Skeletal muscle cell (primary cell): ENCODE data around the gene EEA1.
A peak's percentile ranks its signal among the peaks of the same experiment; 100 is the strongest.

Experiments
- DNase-seq: peaks from one replicate; pipeline ENCODE4 v3.0.0-alpha.2; 2010; ENCODE audit warnings: low read depth
- H3K4me3 ChIP-seq: 2 replicates; pipeline ENCODE4 v1.5.1; 2011; ENCODE audit warnings: low read depth, mild to moderate bottlenecking, control low read depth, low read length, moderate library complexity

Gene EEA1

GRCh38 chr12:92900941-92901340 lies 28.2 kb downstream of the EEA1 start:
- H3K4me3 ChIP-seq = no peak overlapping the region
- DNase-seq = no peak

DNA sequence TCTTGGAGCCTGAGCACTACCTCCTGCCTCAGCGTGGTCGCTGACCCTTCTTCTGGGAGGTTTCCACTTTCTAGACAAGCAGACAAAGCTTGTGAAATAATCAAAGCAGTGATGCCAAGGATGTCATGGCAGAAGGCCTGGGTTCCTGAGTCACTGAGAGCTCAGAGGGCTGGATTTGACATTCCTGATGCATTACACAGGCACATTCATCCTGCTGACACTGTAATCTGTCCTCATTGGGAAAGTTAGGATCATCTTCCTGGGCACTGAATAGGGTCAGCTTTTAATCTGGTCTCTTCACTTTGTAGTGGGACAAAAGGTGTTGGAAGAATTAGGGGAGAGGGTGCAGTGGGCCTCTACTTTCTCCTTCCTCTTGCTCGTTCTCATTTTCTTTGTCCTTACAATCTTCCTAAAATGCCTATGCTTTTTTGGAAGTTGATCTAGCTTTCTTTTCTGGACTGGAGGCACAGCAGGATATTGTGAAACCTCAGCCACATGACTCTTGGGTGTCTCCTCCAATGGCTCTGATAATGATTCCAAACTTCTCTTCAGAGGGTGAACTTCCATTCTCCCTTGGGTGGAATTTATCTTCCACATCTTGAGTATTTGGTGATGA lies 29.6 kb downstream of the EEA1 start:
- no peak overlapping the region for H3K4me3 ChIP-seq
- peak; percentile 99 for DNase-seq

- no peak overlapping the region for H3K4me3 ChIP-seq
- DNase-seq = peak; percentile 6
Measured at GRCh38 chr12:92898755-92899154, 30.3 kb downstream of the EEA1 start.

DNA sequence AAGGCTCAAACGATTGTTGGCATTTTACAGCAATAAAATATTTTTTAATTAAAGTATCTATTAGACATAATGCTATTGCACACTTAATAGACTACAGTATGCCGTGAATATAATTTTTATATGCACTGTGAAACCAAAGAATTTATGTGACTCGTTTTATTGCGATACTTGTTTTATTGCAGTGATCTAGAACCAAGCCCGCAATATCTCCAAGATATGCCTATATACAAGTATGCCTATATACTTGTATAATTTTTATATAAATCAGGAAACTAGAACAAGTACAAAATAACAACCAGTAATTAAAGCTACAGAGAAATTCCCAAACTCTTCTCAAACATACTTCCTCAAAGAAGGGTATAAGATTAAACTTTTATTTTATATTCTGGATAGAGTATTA lies 31.3 kb downstream of the EEA1 start:
- no peak overlapping the region for H3K4me3 ChIP-seq
- no peak for DNase-seq

DNA sequence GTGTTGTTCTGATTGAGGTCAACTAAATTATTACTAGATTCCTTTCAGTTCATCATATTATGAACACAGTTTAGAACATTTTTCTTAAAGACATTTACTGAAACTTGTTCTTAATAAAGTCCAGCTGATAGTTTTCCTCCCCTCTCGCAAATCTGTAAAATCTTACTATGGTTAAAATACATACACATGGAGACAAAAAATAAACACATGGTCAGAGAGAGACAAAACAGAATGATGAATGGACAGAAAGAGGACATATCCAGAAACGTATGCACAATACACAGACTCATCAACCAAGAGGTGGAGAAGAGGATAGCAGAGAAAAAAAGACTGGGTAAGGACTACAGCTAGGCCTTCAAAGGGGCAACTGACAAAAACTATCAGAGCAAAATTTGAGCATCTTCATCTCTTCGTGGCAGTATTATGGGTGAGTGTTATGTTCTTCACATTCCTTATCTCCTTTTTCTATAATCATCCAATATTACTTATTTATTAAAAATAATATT lies 38.4 kb downstream of the EEA1 start:
- DNase-seq = no peak
- no peak overlapping the region for H3K4me3 ChIP-seq

GRCh38 chr12:92886131-92886530 lies 43.0 kb downstream of the EEA1 start:
- no peak for DNase-seq
- H3K4me3 ChIP-seq = no peak overlapping the region

DNA sequence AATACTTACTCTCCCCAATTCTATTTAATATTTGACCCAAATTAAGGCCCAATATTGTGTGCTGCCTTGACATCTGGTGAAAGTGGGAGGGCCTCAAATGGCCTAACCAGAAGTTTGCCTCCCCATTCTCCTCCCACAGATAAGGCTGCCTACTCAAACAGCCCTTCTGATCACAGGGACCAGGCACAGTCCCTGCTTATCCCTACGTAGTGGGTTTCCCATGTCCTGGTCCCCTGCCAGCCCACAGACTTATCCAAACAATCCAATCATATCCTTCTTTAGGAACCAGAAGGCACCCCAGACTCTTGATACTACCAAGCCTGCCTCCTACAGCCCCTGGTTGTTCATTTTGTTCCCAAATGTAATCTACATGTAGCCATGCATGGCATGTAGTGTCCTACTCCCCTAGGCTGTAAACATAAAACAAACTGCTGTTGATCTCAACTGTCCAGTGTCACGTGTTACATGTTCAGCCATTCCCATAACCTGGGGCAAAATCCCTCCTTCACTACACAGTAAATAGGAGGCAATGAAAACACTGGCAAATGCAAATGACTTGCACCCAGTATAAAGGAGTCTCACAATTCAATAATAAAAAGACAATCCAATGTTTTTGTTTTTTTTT lies 49.3 kb downstream of the EEA1 start:
- no peak for DNase-seq
- H3K4me3 ChIP-seq = no peak overlapping the region

- no peak overlapping the region for H3K4me3 ChIP-seq
- no peak for DNase-seq
Measured at GRCh38 chr12:92877904-92878303, 51.2 kb downstream of the EEA1 start.

DNA sequence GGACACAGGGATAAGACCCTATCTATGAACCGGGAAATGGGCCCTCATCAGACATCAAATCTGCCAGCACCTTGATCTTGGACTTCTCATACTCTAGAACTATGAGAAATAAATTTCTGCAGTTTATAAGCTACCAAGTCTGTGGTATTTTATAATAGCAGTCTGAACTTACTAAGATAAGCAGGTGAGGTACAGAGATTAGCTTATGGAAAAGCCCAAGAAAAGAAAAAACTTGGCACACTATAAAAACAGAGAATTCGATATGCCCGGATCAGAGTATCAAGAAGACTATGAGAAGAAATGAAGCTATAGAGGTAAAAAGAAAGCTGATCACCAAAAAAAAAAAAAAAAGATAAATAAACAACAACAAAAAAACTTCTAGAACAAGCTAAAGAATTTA lies 52.6 kb downstream of the EEA1 start:
- DNase-seq = no peak
- no peak overlapping the region for H3K4me3 ChIP-seq

DNA sequence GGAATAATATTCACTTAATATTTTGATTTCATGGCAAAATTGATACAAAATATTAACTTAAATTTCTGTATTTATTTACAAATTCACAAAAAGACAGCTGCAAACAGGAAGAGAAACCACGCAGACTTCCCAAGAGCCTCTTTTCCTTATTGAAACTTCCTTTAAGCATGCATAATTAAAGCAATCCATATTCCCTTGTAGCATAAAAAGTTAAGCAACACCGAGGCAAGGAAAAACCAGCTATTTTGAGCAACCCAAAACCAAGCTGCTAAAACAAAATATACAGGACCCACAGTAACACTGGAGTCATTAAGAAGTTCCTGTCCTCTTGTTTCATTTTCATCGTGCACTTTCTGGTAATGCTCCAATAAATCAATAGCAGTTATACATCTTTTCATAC lies 58.0 kb downstream of the EEA1 start:
- H3K4me3 ChIP-seq = no peak overlapping the region
- DNase-seq = no peak

GRCh38 chr12:92866418-92866817 lies 62.7 kb downstream of the EEA1 start:
- DNase-seq = no peak
- H3K4me3 ChIP-seq = no peak overlapping the region

DNA sequence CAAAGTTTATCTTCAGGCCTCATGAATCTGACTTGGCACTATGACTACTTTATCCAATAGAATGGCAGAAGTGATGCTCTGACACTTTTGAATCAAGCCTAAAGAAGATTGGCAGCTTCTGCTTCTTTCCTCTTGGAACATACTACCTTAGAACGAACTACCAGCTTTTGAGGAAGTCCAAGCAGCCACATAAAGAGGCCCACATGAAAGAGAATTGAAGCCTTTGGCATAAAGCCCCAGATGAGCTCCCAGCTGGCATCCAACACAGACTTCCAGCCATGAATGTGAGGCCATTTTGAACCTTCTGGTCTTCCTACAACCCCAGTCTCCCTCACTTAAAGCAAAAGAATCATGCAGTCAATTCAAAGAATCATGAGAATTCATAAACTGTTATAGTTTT lies 65.8 kb downstream of the EEA1 start:
- no peak for DNase-seq
- no peak overlapping the region for H3K4me3 ChIP-seq

DNA sequence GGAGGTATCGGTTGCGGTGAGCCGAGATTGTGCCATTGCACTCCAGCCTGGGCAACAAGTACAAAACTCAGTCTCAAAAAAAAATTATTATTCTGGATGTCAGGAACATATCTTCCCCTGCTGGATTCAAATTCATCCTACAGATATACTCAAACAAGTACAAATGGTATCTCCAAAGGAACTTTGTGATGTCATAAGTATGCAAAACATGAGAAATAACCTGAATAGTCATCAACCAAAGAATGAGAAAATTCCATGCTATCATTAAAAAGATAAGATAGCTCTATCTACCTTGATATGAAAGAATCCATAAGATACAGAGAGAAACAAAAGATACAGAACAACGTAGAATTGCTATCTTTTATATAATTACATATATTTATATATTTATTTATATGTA lies 67.7 kb downstream of the EEA1 start:
- no peak overlapping the region for H3K4me3 ChIP-seq
- DNase-seq = no peak

- no peak overlapping the region for H3K4me3 ChIP-seq
- no peak for DNase-seq
Measured at GRCh38 chr12:92860521-92860920, 68.6 kb downstream of the EEA1 start.

DNA sequence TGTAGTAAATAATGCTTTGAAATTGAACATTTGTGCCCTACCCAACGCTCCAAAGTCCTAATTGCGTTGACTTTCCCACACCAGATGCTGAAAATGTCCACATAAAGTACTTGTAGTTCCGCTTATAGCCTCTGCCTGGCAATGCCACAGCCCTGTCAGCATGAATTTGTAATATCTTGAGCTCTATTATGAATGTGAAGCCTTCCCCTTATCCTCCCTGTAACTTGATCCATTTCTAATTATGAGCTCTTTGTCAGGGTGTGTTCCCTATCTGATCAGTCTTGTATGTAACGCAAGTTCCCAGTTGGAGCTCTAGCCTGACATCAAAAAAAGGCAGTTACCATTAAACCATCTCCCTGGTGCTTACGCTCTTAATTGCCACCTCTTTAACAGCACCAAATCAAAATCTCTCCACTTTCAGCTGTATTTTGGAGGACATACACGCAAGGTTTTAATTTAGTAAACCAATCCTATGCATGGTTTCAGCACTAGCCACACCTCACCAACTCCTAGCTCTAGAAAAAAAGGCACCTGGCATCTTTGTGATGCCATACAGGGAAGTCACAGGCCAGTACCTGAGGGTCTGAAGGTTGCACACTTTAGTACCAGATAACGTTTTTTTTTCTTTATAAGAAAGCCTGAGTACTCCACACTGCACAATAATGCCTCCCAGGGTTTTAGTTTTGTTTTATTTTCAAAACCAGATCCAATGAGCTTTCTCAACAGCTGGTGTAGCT lies 69.3 kb downstream of the EEA1 start:
- no peak for DNase-seq
- no peak overlapping the region for H3K4me3 ChIP-seq

GRCh38 chr12:92857818-92858217 lies 71.3 kb downstream of the EEA1 start:
- DNase-seq = no peak

DNA sequence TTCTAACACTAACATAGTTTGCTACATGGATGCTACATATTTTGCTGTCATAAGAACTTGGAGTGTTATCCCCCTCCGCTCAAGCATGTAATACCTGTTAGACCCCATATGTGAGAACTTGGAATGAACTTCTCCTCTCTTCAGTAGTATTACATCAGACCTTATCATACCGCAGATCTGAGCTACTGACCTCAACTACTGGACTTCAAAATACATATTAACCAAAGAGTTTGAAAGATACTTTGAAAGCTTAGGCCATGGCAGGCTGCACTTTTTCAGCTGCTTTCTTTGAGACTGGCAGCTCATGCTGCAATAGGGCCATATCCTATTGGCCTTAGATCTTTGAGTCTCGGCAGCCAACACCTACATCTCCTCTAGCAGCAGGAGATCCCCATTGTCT lies 74.8 kb downstream of the EEA1 start:
- no peak for DNase-seq
- no peak overlapping the region for H3K4me3 ChIP-seq

More at GRCh38 chr12:92857818-92858217, 71.3 kb downstream of the EEA1 start:
- H3K4me3 ChIP-seq = no peak overlapping the region

- H3K4me3 ChIP-seq = no peak overlapping the region
- no peak for DNase-seq
Measured at GRCh38 chr12:92848740-92849139, 80.4 kb downstream of the EEA1 start.

DNA sequence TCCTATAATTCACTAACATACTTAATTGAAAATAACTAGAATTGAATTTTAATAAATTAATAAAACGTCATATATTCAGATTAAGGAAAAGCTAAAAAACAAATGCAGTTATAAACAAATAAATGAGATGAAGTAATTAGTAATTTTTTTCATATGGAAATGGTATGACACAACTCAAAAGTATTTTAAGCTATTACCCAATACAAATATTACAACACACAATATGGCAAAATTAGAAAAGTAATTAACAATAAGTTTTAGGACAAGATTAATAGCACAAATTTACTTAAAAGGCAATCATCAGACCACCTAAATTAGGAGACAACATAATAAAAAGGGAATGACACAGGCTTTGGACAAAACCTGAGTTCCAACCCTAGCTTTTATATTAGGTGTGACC lies 81.7 kb downstream of the EEA1 start:
- H3K4me3 ChIP-seq = no peak overlapping the region
- no peak for DNase-seq

DNA sequence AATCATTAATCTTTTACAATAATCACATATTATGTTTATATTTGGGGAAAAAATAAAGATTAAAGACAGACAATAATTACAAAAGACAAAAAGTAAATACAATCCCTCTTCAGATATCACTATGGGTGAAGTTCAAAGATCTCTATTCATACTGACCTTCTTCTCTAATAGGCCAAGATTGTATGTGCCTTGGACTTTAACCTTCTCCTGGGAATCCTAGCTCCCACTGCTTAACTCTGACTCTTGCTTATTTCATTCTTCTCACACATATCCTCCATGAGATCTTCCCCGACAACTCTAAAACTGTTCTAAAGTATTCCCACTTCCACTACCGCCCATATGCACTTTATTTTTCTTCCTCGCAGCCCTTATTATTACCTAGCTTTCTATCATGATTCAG lies 83.8 kb downstream of the EEA1 start:
- no peak for DNase-seq
- H3K4me3 ChIP-seq = no peak overlapping the region
